SJCRH30 (cell line): Measurements from ENCODE around the gene PFKM. TPM values are rescaled to one million over a fixed set of nuclear protein-coding genes. Genes with fewer than 3 reads are reported as not detected.

Experiments used
- DNase-seq, 2 experiments: peaks; one replicate each; pipeline ENCODE4 v3.0.0-alpha.2; 2015 to 2020
- H3K27ac ChIP-seq: fragments of 250-450 bp; sonication (Bioruptor Pico); 2 replicates; pipeline ENCODE4 v1.5.1; 2020; ENCODE audit warnings: mild to moderate bottlenecking, moderate library complexity
- H3K27me3 ChIP-seq: fragments of 250-450 bp; sonication (Bioruptor Pico); 2 replicates; pipeline ENCODE4 v1.5.1; 2020; ENCODE audit warnings: mild to moderate bottlenecking, moderate library complexity
- H3K36me3 ChIP-seq: fragments of 250-450 bp; sonication (Bioruptor Pico); 2 replicates; pipeline ENCODE4 v1.5.1; 2020; ENCODE audit warnings: mild to moderate bottlenecking, moderate library complexity
- H3K4me1 ChIP-seq: fragments of 250-450 bp; sonication (Bioruptor Pico); 2 replicates; pipeline ENCODE4 v1.5.1; 2020; ENCODE audit warnings: mild to moderate bottlenecking, moderate library complexity
- H3K4me3 ChIP-seq: fragments of 250-450 bp; sonication (Bioruptor Pico); 2 replicates; pipeline ENCODE4 v1.5.1; 2020; ENCODE audit warnings: mild to moderate bottlenecking, moderate library complexity
- H3K9me3 ChIP-seq: fragments of 250-450 bp; sonication (Bioruptor Pico); replicated peaks from 2 replicates; pipeline ENCODE4 v1.5.1; 2020; ENCODE audit warnings: mild to moderate bottlenecking, moderate library complexity
- total RNA-seq: library from RNA; depleted of rRNA; stranded (reverse); fragments of >200 nt; shearing (Covaris generic); gene quantifications from 2 replicates; pipeline ENCODE4 v1.2.3, GENCODE V29; 2014

The PFKM gene
- total RNA-seq, 1 experiment from 2014 or later = 69.3 TPM

DNA sequence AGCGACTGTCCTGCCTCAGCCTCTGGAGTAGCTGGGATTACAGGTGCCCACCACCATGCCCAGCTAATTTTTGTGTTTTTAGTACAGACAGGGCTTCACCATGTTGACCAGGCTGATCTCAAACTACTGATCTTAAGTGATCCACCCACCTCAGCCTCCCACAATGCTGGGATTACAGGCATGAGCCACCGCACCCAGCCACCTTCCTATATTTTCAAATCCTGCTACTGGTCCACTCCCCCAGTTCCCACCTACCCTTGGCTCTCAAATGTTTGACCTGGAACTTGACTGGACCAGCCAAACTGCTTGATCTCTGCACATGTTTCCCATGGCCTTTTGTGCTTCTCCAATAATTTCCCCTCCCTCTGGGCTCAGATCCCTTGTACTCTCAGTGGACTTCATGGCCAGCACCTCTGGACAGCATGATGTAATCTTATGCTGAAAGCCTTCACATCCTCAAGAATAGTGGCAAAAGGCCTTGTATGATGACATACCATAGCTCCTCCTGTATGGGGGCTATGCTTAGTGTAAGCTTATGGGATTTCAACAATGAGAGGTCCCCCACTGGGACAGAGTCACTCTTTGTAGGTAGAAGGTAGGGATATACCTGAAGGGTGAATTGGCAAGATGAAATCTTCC is 61.8 kb downstream of the PFKM start:
- Histone ChIP-seq H3K27me3 (peaks cover 14% of the 10 kb centered on the region; the same call in 1 of the 2 replicates), H3K4me1 (peaks cover 14% of the 10 kb centered on the region), H3K36me3 (no peaks in the 10 kb centered on the region), H3K4me3 (no peak overlapping the region), H3K27ac (no peak overlapping the region), H3K9me3 (no peaks in the 10 kb centered on the region)
- DNase-seq = no peak

DNA sequence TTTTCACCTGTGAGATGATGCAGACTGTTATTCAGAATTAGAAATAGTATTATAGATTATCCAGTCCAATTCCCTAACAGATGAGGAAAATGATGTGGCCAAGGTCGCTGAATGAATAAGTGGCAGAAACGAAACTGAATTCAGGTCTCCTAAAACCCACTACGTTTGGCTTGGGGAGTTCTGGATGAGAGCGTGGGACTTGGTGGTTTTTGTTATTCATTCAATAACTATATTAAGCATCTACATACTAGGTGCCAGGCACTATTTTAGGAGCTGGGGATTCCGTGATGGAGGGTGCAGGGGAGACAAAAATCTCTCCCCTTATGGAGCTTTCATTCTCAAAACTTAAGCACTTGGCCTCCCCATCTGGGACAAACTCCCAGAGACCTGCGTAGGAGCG is 63.5 kb downstream of the PFKM start:
- peaks cover 15% of the 10 kb centered on the region for H3K4me1 ChIP-seq
- H3K9me3 ChIP-seq = no peaks in the 10 kb centered on the region
- peaks cover 11% of the 10 kb centered on the region; the same call in 1 of the 2 replicates for H3K27me3 ChIP-seq
- H3K36me3 ChIP-seq = no peaks in the 10 kb centered on the region
- peak overlapping the region; percentile 67 for H3K4me3 ChIP-seq
- no peak overlapping the region for H3K27ac ChIP-seq
- DNase-seq = no peak

DNA sequence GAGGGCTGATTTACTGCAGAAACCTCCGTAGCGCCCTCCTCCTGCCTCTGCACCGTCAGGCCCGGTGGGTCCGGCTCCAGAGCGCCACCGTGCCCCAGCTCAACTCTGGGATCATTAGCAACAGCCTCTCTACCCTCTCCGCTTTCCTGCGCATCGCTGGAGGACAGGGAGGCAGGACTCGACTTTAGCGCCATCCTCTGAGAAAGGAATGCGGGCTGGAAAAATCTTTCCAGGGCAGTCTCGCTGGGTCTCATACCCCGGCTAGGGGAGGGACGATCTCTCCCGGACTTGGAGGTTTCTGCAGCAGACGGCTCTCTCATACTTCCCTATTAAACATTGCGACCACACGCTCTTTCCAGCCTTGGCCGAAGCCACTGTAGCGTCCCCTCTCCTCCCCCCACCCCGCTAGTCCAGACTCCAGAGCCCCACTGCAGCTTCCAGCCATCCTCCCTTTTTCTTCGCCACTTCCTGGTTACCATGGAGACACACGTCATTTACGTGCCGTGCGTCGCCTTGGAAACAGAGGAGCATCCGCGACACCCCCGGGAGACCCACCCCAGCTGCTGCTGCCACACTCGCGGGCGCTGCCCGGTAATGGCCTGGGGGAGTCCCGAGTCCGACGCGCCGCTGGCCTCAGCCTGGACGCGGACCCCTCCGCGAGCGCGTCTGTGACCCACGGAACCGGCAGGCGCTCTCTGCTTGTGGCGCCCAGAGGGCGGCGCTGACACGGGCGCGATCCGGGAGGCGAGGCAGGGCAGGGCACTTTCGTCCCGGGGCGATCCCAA is 64.1 kb downstream of the PFKM start, which contains the start of gene CCDC184:
Gene CCDC184, plus strand, starts transcription at position 554 of the 785 bp plus-strand sequence. CDS start 479 bp downstream, outside the sequence.
- Histone ChIP-seq H3K27me3 (peaks cover 6% of the 10 kb centered on the region; the same call in 1 of the 2 replicates), H3K27ac (peak within 1 kb of the TSS; percentile 47)

DNA sequence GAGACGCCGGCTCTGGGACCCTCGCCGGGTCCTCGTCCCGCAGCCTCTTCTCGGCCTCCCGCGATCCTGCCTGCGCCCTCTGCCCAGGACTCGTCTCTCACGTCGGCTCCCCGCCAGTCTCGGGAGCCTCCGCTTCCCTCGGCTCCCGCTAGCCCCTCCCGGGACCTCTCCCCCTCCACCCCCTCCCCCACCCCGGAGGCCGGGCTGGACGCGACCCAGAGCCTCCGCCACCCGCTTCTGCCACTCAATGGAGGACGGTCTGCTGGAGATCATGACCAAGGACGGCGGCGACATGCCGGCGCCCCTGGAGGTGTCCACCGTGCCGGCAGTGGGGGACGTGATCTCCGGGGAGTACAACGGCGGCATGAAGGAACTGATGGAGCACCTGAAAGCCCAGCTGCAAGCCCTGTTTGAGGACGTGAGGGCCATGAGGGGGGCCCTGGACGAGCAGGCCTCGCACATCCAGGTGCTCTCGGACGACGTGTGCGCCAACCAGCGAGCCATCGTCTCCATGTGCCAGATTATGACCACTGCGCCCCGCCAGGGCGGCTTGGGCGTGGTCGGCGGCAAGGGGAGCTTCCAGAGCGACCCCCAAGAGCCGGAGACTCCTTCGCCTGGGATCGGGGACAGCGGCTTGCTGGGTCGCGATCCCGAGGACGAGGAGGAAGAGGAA is 64.8 kb downstream of the PFKM start:
- Histone ChIP-seq H3K36me3 (no peaks in the 10 kb centered on the region), H3K27ac (peak overlapping the region; percentile 47), H3K9me3 (no peaks in the 10 kb centered on the region), H3K4me1 (peaks cover 15% of the 10 kb centered on the region), H3K27me3 (peaks cover 6% of the 10 kb centered on the region; the same call in 1 of the 2 replicates), H3K4me3 (peak overlapping the region; percentile 67)
- peak; percentile 56 to 58 for DNase-seq

More for the DNA sequence above, 64.1 kb downstream of the PFKM start, which contains the start of gene CCDC184:
- Histone ChIP-seq H3K4me3 (peak within 1 kb of the TSS; percentile 67), H3K9me3 (no peaks in the 10 kb centered on the region), H3K36me3 (no peaks in the 10 kb centered on the region), H3K4me1 (peaks cover 15% of the 10 kb centered on the region)
- peak; percentile 94 for DNase-seq

DNA sequence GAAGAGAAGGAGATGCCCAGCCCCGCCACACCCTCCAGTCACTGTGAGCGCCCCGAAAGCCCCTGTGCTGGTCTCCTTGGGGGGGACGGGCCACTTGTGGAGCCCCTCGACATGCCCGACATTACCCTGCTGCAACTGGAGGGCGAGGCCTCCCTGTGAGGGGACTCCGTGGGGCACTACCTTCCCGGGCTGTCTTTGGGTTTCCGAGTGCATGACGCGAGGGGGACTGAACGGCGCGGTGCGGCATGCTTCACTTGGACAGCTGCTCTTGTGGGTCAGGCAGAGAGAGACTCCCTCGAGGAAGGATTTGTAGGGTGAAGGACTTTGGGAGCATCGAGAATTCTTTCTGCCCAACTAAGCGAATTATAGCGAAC is 65.4 kb downstream of the PFKM start:
- peak overlapping the region; percentile 67 for H3K4me3 ChIP-seq
- peak; percentile 53 to 58 for DNase-seq

DNA sequence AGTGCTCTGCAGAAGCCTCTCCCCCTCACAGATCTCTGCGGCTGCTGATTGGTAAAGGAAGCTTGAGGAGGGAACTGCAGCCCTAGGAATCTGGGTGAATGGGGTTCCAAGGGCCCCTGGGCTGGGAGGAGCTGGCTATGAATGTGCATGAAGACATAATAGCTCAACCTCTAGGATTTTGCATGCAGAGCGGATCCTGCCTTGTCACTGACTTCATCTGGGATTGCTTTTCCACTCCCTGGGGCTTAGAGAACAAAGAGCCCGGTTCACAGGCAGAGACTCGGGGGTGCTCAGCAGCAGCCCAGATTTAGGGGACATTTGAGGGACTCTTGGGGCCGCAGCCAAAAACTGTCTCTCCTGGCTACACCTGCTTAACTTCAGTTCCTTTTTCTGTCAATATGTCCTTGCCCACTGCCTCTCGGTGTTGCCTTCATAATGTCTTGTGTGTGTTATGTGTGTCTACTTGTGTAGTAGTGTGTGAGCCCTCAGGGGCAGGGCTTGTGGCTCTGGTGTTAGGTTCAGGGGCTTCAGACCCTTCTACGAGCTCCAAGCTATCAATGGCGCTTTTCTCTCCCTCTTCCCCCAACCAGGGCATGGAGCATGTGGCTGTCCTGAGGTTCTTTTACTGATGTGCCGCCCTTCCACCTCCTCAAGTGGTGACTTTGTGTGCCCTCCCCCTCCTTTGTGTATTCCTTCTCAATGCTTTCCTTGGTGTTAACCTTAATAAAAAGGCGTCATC is 66.2 kb downstream of the PFKM start:
- Histone ChIP-seq H3K9me3 (no peaks in the 10 kb centered on the region), H3K4me1 (peaks cover 15% of the 10 kb centered on the region), H3K4me3 (peak overlapping the region; percentile 67), H3K27ac (no peak overlapping the region), H3K36me3 (no peaks in the 10 kb centered on the region), H3K27me3 (peaks cover 6% of the 10 kb centered on the region; the same call in 1 of the 2 replicates)
- peak; percentile 24 to 55 for DNase-seq

More for the DNA sequence above, 65.4 kb downstream of the PFKM start:
- Histone ChIP-seq H3K4me1 (peaks cover 15% of the 10 kb centered on the region), H3K27me3 (peaks cover 6% of the 10 kb centered on the region; the same call in 1 of the 2 replicates), H3K9me3 (no peaks in the 10 kb centered on the region), H3K36me3 (no peaks in the 10 kb centered on the region), H3K27ac (no peak overlapping the region; the same call in 1 of the 2 replicates)

DNA sequence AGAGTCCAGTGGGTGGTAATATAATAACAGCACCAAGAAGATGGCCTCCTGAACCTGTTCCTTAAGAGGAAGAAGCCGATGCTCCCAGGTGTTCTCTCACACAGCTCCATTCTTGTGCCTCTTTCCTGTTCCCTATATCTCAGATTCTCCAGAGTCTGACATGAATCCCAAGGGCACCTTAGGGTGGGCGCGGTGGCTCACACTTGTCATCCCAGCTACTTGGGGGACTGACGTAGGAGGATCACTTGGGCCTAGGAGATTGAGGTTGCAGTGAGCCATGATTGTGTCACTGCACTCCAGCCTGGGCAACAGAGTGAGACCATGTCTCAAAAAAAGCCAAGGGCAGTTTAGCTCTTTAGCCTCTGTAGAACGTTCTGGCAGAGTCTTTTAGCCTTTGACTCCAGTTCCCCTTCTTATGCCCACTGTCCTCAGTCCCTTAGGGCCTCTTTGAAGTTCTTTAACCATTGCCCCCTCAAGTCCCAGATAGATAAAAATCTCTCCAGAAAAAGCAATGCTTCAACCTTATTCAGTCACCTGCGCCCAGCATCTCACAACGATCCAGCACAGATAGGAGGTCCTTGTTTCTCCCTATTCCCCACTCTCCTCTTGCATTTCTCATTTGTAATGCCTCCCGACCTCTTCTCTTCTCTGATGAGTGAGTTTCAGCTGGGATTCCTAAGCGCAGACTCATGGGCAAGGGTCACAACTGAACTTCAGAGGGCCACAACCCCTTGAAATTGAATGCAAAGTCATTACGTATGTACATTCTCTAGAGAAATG is 68.9 kb downstream of the PFKM start:
- peaks cover 6% of the 10 kb centered on the region; the same call in 1 of the 2 replicates for H3K27me3 ChIP-seq
- no peak overlapping the region for H3K27ac ChIP-seq
- no peaks in the 10 kb centered on the region for H3K36me3 ChIP-seq
- no peaks in the 10 kb centered on the region for H3K9me3 ChIP-seq
- DNase-seq = no peak
- H3K4me3 ChIP-seq = no peak overlapping the region
- H3K4me1 ChIP-seq = peaks cover 15% of the 10 kb centered on the region

DNA sequence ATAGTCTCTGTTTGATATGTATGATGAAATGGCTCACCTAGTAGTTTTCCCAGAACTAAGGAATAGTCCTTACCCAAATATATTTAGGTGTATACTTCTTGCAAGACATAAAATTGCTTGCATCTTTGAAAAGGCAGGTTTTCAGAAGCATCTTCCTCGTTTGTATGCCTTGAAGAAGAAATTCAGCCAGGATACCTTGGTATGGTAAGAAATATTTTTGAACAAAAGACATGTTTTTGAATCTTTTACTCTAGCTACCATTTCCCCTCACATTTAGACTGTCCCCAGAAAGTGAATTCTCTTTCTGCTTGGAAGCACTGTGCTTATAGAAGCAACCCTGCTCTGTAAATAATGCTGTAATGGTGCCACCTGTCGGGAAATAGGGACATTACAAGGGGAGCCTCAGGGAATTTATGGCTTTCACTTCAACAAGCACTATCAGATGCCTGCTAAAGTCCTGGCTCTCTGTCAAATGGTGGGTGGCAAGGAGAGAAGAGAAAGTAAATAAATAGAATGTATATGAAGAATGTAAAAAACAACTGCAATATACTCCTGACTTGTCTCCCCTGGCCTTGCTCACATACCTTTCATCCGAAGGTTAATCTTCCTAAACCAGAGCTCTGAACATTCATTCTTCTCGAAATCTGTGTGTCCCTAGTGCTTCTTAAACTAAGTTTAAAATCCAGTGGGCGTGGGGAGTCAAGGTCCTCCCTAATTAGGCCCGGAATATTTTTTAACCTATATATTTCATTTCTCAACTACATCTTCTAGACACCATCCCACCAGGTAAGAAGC is 70.4 kb downstream of the PFKM start:
- peaks cover 11% of the 10 kb centered on the region for H3K4me1 ChIP-seq
- peak; percentile 60 to 90 for DNase-seq
- peaks cover under 1% of the 10 kb centered on the region; the same call in 1 of the 2 replicates for H3K27me3 ChIP-seq
- no peaks in the 10 kb centered on the region for H3K9me3 ChIP-seq
- no peak overlapping the region for H3K27ac ChIP-seq
- no peaks in the 10 kb centered on the region for H3K36me3 ChIP-seq
- no peak overlapping the region for H3K4me3 ChIP-seq

DNA sequence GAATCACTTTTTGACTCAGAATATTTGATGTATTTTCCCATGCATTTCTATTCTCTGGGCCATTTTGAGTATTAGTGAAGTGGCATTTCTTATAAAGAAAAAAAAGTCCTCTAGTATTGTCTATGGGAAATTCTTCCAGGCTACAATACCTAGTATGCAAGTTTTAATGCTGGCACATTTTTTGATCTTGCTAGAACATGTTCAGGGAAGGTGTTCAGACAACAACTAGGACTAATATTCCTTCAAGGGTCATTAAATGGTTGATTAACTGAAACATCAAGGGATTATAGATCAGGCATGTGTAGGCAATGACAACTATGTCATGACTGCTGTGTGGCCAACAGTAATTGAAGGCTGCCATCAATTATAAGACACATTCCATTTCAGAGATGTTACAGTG is 71.9 kb downstream of the PFKM start:
- Histone ChIP-seq H3K4me1 (no peaks in the 10 kb centered on the region; the same call in 1 of the 2 replicates), H3K9me3 (no peaks in the 10 kb centered on the region), H3K36me3 (no peaks in the 10 kb centered on the region), H3K27ac (no peak overlapping the region), H3K27me3 (no peaks in the 10 kb centered on the region; the same call in 1 of the 2 replicates), H3K4me3 (no peak overlapping the region)
- no peak for DNase-seq

DNA sequence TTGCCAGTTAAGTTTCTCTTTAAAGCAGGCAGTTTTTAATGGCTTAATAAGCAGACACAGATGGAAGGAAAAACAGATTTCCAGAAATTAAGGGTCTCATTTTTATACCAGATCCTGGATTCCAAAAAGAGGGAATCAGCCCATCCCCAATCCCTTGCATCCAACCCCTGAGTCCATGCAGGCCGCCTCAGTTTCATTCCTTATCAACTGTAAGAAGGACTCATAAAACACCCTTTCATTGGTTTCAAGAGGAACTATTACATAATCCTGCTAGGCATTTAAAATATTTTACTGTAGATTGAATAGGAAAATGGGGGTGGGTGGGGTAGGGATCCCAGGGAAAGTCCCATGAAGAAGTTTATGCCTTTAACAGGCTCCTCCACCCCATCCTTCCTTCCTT is 73.7 kb downstream of the PFKM start:
- Histone ChIP-seq H3K36me3 (no peaks in the 10 kb centered on the region), H3K27ac (no peak overlapping the region), H3K4me1 (no peaks in the 10 kb centered on the region), H3K27me3 (no peaks in the 10 kb centered on the region; the same call in 1 of the 2 replicates), H3K4me3 (no peak overlapping the region), H3K9me3 (no peaks in the 10 kb centered on the region)
- DNase-seq = no peak

DNA sequence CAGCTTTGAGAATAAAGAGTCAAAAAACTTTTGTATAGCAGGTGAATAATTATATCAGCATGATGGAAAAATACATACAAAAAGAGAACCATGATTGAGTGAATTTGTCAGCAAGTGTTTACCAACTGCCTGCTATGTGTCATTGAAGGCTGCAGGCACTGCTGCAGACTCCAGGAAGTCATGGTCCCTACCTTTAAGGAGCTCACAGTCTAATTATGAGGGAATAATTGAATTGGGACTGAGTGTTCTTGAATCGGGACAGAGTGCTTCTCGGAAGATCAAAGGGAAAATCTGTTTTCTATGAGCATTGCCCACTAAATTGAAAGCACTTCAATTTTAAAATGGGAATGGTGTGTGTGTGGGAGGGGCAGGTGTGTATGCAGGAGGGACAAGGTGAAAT is 74.5 kb downstream of the PFKM start:
- Histone ChIP-seq H3K4me1 (no peaks in the 10 kb centered on the region), H3K4me3 (no peak overlapping the region), H3K9me3 (no peaks in the 10 kb centered on the region), H3K27ac (no peak overlapping the region), H3K36me3 (no peaks in the 10 kb centered on the region), H3K27me3 (no peaks in the 10 kb centered on the region; the same call in 1 of the 2 replicates)
- DNase-seq = no peak

DNA sequence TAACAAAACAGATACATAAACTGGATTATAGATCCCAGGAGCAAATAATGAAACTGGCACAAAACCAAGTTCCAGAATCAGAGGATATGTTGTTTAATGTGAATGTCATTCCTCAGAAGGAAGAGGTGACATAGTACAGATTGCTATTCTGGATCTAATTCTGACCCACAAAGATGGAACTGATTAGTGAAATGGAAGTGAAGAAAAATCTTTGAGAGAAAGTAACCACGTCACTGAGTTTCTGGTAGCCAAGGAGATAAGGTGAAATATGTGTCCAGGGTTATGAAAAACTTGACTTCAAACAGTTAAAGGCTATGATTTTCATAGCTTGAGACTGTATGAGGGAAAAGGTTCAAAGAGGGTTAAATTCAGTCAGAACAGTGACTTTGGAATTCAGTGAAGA is 75.6 kb downstream of the PFKM start:
- H3K9me3 ChIP-seq = no peaks in the 10 kb centered on the region
- no peak overlapping the region for H3K4me3 ChIP-seq
- no peak for DNase-seq
- H3K27ac ChIP-seq = no peak overlapping the region
- no peaks in the 10 kb centered on the region; the same call in 1 of the 2 replicates for H3K27me3 ChIP-seq
- H3K36me3 ChIP-seq = no peaks in the 10 kb centered on the region
- H3K4me1 ChIP-seq = no peaks in the 10 kb centered on the region
